Right lobe of liver (tissue), 4 donors: ENCODE data around the gene CTDP1.

ENCODE experiments used
- POLR2A ChIP-seq: fragments of 450-650 bp; IDR thresholded peaks from one replicate; pipeline ENCODE4 v1.6.1; 2017; ENCODE audit warnings: antibody characterized with exemption, mild to moderate bottlenecking
- TF ChIP-seq, protein P1 (sequence below), 4 donors: fragments of 200-600 bp in 3 of 4; fragments of 450-650 bp in 1 of 4; IDR thresholded peaks; one replicate each; pipeline versions ENCODE4 v1.5.1 to v1.8.0; 2016 to 2022; ENCODE audit warnings: antibody characterized with exemption in 4 of 4, mild to moderate bottlenecking in 2 of 4
- donor health status: DM: no; HTN: no; CAD: no.
- donor health status: DM: no; HTN: no; CAD: no.
- donor health status: DM: no; HTN: yes; CAD: no.

DNA sequence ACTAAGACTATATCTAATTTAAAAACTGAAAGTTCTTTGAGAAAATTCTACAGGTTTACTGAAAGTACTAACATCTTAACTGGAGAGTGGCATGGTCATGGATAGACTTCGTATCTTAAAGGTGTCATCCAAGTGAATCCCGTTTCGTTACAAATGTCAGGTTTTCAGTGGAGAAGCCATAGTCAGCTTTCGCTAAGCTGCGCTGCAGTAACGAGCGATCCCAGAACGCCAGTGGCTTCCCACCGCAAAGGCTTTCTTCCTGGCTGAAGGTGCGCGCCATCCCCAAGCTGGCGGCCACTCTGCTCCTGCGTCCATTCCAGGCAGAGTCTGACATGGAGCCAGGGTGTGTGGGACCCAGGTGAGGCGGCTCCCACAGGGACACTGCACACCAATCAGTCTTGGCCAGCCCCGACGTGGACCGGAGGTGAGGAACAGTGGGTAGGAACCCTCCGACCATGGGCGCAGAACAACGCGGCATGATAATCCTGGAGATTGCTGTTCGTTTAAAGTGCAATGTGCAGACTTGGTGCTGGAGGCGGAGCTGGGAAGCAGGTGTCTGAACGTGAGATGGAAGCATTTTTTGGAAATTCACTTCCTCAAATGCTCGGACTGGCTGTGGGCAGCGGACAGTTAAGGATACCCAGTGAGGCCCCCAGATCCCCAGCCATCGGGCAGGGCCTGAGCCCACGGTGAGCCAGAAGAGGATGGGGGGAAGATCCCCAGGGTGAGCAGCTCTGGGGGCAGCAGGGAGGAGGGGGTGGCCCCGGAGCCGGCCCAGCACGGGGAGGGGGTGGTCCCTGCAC, 90.3 kb downstream of the CTDP1 start:
- TF ChIP-seq, protein P1, sequence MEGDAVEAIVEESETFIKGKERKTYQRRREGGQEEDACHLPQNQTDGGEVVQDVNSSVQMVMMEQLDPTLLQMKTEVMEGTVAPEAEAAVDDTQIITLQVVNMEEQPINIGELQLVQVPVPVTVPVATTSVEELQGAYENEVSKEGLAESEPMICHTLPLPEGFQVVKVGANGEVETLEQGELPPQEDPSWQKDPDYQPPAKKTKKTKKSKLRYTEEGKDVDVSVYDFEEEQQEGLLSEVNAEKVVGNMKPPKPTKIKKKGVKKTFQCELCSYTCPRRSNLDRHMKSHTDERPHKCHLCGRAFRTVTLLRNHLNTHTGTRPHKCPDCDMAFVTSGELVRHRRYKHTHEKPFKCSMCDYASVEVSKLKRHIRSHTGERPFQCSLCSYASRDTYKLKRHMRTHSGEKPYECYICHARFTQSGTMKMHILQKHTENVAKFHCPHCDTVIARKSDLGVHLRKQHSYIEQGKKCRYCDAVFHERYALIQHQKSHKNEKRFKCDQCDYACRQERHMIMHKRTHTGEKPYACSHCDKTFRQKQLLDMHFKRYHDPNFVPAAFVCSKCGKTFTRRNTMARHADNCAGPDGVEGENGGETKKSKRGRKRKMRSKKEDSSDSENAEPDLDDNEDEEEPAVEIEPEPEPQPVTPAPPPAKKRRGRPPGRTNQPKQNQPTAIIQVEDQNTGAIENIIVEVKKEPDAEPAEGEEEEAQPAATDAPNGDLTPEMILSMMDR (IDR thresholded peaks at IDR 0.05), result no peak
- TF ChIP-seq POLR2A, result no peak
